Stomach (tissue), 9 donors: ENCODE results near the gene RTP2. TPM values are rescaled to one million over a fixed set of nuclear protein-coding genes. Genes with fewer than 3 reads are reported as not detected.

Experiments used
- DNase-seq, 2 donors: peaks; one replicate each; pipeline versions ENCODE4 v3.0.0 to v3.0.0-alpha.2; 2013 to 2019
- H3K27ac ChIP-seq, 5 donors: fragments of 200-600 bp in 4 of 5; sonication (generic) in 4 of 5; one replicate each; pipeline ENCODE4 v1.5.1; 2013 to 2019; ENCODE audit warnings: mild to moderate bottlenecking in 1 of 5, moderate library complexity in 1 of 5
- H3K27me3 ChIP-seq, 3 donors: fragments of 200-600 bp; sonication (generic); one replicate each; pipeline ENCODE4 v1.5.1; 2017 to 2019; ENCODE audit warnings: mixed run types in 1 of 3
- H3K36me3 ChIP-seq, 4 donors: fragments of 200-600 bp; sonication (generic); 1 replicate in 3 of 4; 2 replicates in 1 of 4; pipeline ENCODE4 v1.5.1; 2016 to 2019
- H3K4me1 ChIP-seq, 4 donors: fragments of 200-600 bp; sonication (generic); one replicate each; pipeline ENCODE4 v1.5.1; 2016 to 2019
- H3K4me3 ChIP-seq, 4 donors: fragments of 200-600 bp; sonication (generic) in 3 of 4; one replicate each; pipeline ENCODE4 v1.5.1; 2016 to 2019; ENCODE audit warnings: mild to moderate bottlenecking in 1 of 4
- H3K9me3 ChIP-seq, 4 donors: fragments of 200-600 bp; sonication (generic); one replicate each; pipeline ENCODE4 v1.5.1; 2016 to 2019
- CTCF ChIP-seq, 7 experiments: fragments of 450-650 bp in 4 of 7; fragments of 200-600 bp in 3 of 7; sonication (generic) in 3 of 7; IDR thresholded peaks; one replicate each; pipeline ENCODE4 v1.5.1; 2016 to 2019; ENCODE audit warnings: antibody characterized with exemption in 7 of 7, control low read depth in 2 of 7, mild to moderate bottlenecking in 1 of 7
- EP300 ChIP-seq: sonication (generic); formaldehyde crosslinking; IDR thresholded peaks from one replicate; pipeline ENCODE4 v1.6.1; 2017; ENCODE audit warnings: antibody characterized with exemption
- POLR2A ChIP-seq, 4 donors: fragments of 450-650 bp; IDR thresholded peaks; one replicate each; pipeline ENCODE4 v1.6.1; 2016; ENCODE audit warnings: antibody characterized with exemption in 4 of 4, control low read depth in 2 of 4, mild to moderate bottlenecking in 1 of 4, moderate library complexity in 1 of 4
- POLR2AphosphoS5 ChIP-seq, 3 donors: sonication (generic); formaldehyde crosslinking; IDR thresholded peaks; one replicate each; pipeline ENCODE4 v1.6.1; 2016; ENCODE audit warnings: antibody characterized with exemption in 3 of 3
- WGBS, 5 donors: extraction: QIAGEN DNeasy Blood & Tissue Kit in 3 of 5; methylation state at CpG; one replicate each; pipeline versions ENCODE4 v1.1.5 to v1.1.7; 2013 to 2018; 5-methylcytosine and 5-hydroxymethylcytosine counted together
- intact Hi-C: fragments of 100-400 bp; cut with DNase I; formaldehyde crosslinking; loops from one replicate; pipeline ENCODE4 v1.15.1; 2023; ENCODE audit warnings: low total_unique reads
- polyA plus RNA-seq, 3 donors: library from polyadenylated mRNA; stranded (reverse); fragments of 200-250 nt; gene quantifications; one replicate each; pipeline ENCODE4 v1.2.3, GENCODE V29; 2013
- total RNA-seq, 5 donors: library from RNA; depleted of rRNA; stranded (reverse); fragments of >200 nt; gene quantifications; one replicate each; pipeline versions ENCODE4 v1.1.0 to v1.2.3, GENCODE V29; 2014 to 2016
- donor health status: healthy with polysubstance abuse.
- donor health status: Bipolar disorder and iron deficiency.
- donor health status: healthy.

The RTP2 gene
- total and polyA plus RNA-seq, 8 donors = not detected

- no peaks in the 10 kb centered on the region for H3K36me3 ChIP-seq
- H3K27me3 ChIP-seq = peaks cover 0 to 13% (median 0%) of the 10 kb centered on the region in 3 donors
- WGBS, 5 donors = 88 to 100% (median 93%) methylated on average over 1 of the region's 1 CpG
- H3K4me1 ChIP-seq = no peaks in the 10 kb centered on the region
- H3K9me3 ChIP-seq = no peaks in the 10 kb centered on the region
- no peak overlapping the region for H3K27ac ChIP-seq
- intact Hi-C loops = no loop called here
- TF ChIP-seq POLR2A (IDR thresholded peaks at IDR 0.05) (no peak), POLR2AphosphoS5 (IDR thresholded peaks at IDR 0.05) (no peak), CTCF (IDR thresholded peaks at IDR 0.05) (no peak), EP300 (no peak)
- no peak for DNase-seq
- H3K4me3 ChIP-seq = no peak overlapping the region
Observed at GRCh38 chr3:187693431-187693830, 8.9 kb downstream of the RTP2 start.

- intact Hi-C loops = no loop called here
- Histone ChIP-seq H3K9me3 (peaks cover 0 to 14% (median 10%) of the 10 kb centered on the region in 4 donors), H3K36me3 (no peaks in the 10 kb centered on the region), H3K4me3 (no peak overlapping the region), H3K27me3 (peaks cover 0 to 21% (median 0%) of the 10 kb centered on the region in 3 donors), H3K4me1 (no peaks in the 10 kb centered on the region), H3K27ac (no peak overlapping the region)
- DNase-seq = no peak
- TF ChIP-seq POLR2AphosphoS5 (IDR thresholded peaks at IDR 0.05) = no peak
- no peak for TF ChIP-seq EP300
- no peak for TF ChIP-seq POLR2A (IDR thresholded peaks at IDR 0.05)
- TF ChIP-seq CTCF (IDR thresholded peaks at IDR 0.05) = no peak
- WGBS, 5 donors = 59 to 75% (median 63%) methylated on average over 4 of the region's 4 CpGs
Observed at GRCh38 chr3:187689984-187690383, 12.4 kb downstream of the RTP2 start.

- peaks cover 0 to 15% (median 0%) of the 10 kb centered on the region in 3 donors for H3K27me3 ChIP-seq
- H3K27ac ChIP-seq = no peak overlapping the region
- no peak for TF ChIP-seq CTCF (IDR thresholded peaks at IDR 0.05)
- no peak for TF ChIP-seq POLR2AphosphoS5 (IDR thresholded peaks at IDR 0.05)
- no peaks in the 10 kb centered on the region for H3K4me1 ChIP-seq
- no peaks in the 10 kb centered on the region for H3K36me3 ChIP-seq
- peaks cover 0 to 19% (median 14%) of the 10 kb centered on the region in 4 donors for H3K9me3 ChIP-seq
- H3K4me3 ChIP-seq = no peak overlapping the region
- intact Hi-C loops = no loop called here
- 87 to 95% (median 94%) methylated on average over 5 of the region's 5 CpGs for WGBS, 5 donors
- no peak for DNase-seq
Observed at GRCh38 chr3:187686621-187687273, 15.6 kb downstream of the RTP2 start.

GRCh38 chr3:187685948-187686347 lies 16.4 kb downstream of the RTP2 start:
- Histone ChIP-seq H3K27ac (no peak overlapping the region), H3K27me3 (peaks cover 0 to 22% (median 0%) of the 10 kb centered on the region in 3 donors), H3K4me1 (no peaks in the 10 kb centered on the region), H3K9me3 (peaks cover 0 to 19% (median 14%) of the 10 kb centered on the region in 4 donors), H3K4me3 (no peak overlapping the region), H3K36me3 (no peaks in the 10 kb centered on the region)
- intact Hi-C loops = no loop called here
- DNase-seq = no peak
- 88 to 96% (median 92%) methylated on average over 7 of the region's 7 CpGs for WGBS, 5 donors
- TF ChIP-seq EP300 (no peak), POLR2AphosphoS5 (IDR thresholded peaks at IDR 0.05) (no peak), POLR2A (IDR thresholded peaks at IDR 0.05) (no peak), CTCF (IDR thresholded peaks at IDR 0.05) (no peak)
